ENCODE measurements around the gene EXOC4.

EXOC4 gene

GRCh38 chr7:133821171-133821570, 568.3 kb downstream of the EXOC4 start:
- H3K27ac ChIP-seq (ENCODE audit: low read depth in 2 of 2, low read length in 2 of 2) = no peak overlapping the region
- no peak overlapping the region for H3K4me3 ChIP-seq (ENCODE audit: low read length in 2 of 2)
- H3K9ac ChIP-seq (ENCODE audit: low read depth in 1 of 2, low read length in 2 of 2) = no peak overlapping the region
- H3K36me3 ChIP-seq (ENCODE audit: control insufficient read depth in 2 of 2, insufficient read depth in 2 of 2, low read length in 2 of 2) = peaks cover 6 to 12% of the 10 kb centered on the region in 2 donors
- H3K9me3 ChIP-seq (ENCODE audit: control insufficient read depth in 2 of 2, low read length in 2 of 2) = no peaks in the 10 kb centered on the region
- no peaks in the 10 kb centered on the region for H3K27me3 ChIP-seq (ENCODE audit: control insufficient read depth in 2 of 2, insufficient read depth in 2 of 2, low read length in 2 of 2)
- H3K4me1 ChIP-seq (ENCODE audit: control insufficient read depth in 2 of 2, insufficient read depth in 2 of 2, low read length in 2 of 2) = no peaks in the 10 kb centered on the region

DNA sequence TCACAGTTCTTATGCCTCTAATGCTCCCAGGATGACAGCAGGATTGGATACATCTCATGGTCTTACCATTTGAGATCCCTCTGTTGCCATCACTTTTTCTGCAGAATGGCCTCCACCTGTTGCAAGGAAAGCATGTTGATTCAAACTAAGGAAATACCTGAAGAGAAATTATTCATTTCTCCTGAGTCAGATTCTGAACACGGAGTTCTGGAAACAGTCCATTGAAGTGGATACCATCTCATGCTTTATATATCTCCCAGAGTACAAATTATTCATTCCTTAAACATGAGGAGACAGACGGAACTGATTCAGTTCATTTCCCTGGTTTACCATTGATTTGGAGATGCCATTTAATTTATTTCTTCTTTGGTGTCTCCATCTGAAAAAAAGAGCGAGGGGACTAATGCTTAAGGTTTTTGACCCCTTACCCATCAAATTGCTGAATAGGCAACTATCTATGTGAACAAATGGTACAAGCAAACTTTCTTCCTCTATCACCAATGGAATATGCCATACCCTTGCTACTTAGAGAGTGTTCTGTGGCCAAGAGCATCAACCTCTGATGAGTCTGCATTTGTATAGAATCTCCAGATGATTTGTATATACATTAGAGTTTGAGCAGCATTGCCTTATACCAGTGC, 569.2 kb downstream of the EXOC4 start:
- no peaks in the 10 kb centered on the region for H3K4me1 ChIP-seq (ENCODE audit: control insufficient read depth in 2 of 2, insufficient read depth in 2 of 2, low read length in 2 of 2)
- peaks cover 6 to 12% of the 10 kb centered on the region in 2 donors for H3K36me3 ChIP-seq (ENCODE audit: control insufficient read depth in 2 of 2, insufficient read depth in 2 of 2, low read length in 2 of 2)
- H3K9me3 ChIP-seq (ENCODE audit: control insufficient read depth in 2 of 2, low read length in 2 of 2) = no peaks in the 10 kb centered on the region
- no peak overlapping the region for H3K9ac ChIP-seq (ENCODE audit: low read depth in 1 of 2, low read length in 2 of 2)
- H3K27me3 ChIP-seq (ENCODE audit: control insufficient read depth in 2 of 2, insufficient read depth in 2 of 2, low read length in 2 of 2) = no peaks in the 10 kb centered on the region
- no peak overlapping the region for H3K4me3 ChIP-seq (ENCODE audit: low read length in 2 of 2)
- H3K27ac ChIP-seq (ENCODE audit: low read depth in 2 of 2, low read length in 2 of 2) = no peak overlapping the region

GRCh38 chr7:133822868-133823552, 570.1 kb downstream of the EXOC4 start:
- H3K4me1 ChIP-seq (ENCODE audit: control insufficient read depth in 2 of 2, insufficient read depth in 2 of 2, low read length in 2 of 2) = no peaks in the 10 kb centered on the region
- H3K27me3 ChIP-seq (ENCODE audit: control insufficient read depth in 2 of 2, insufficient read depth in 2 of 2, low read length in 2 of 2) = no peaks in the 10 kb centered on the region
- H3K9me3 ChIP-seq (ENCODE audit: control insufficient read depth in 2 of 2, low read length in 2 of 2) = no peaks in the 10 kb centered on the region
- no peak overlapping the region for H3K4me3 ChIP-seq (ENCODE audit: low read length in 2 of 2)
- peaks cover 6 to 10% of the 10 kb centered on the region in 2 donors for H3K36me3 ChIP-seq (ENCODE audit: control insufficient read depth in 2 of 2, insufficient read depth in 2 of 2, low read length in 2 of 2)
- no peak overlapping the region for H3K27ac ChIP-seq (ENCODE audit: low read depth in 2 of 2, low read length in 2 of 2)
- H3K9ac ChIP-seq (ENCODE audit: low read depth in 1 of 2, low read length in 2 of 2) = no peak overlapping the region

DNA sequence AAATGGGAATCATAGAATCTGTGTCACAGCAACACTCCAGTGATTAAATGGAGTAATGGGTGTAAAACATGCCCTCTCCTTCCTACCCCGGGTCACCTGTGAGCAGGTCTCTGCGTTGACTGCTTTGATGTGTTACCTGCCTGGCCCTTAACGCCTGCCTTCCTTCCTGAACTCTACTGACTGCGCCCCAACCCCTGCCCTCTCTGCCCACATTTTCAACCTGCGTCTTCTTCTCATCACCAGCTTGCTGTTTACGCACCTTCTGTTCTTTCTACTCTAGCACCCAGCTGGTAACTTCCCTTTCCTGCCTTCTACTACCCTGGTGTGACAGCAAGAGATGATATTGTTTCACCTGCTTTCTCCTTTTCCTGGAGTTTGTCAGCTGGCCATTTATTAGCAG, 571.3 kb downstream of the EXOC4 start:
- no peaks in the 10 kb centered on the region for H3K9me3 ChIP-seq (ENCODE audit: control insufficient read depth in 2 of 2, low read length in 2 of 2)
- no peak overlapping the region for H3K27ac ChIP-seq (ENCODE audit: low read depth in 2 of 2, low read length in 2 of 2)
- H3K36me3 ChIP-seq (ENCODE audit: control insufficient read depth in 2 of 2, insufficient read depth in 2 of 2, low read length in 2 of 2) = peaks cover 0 to 3% of the 10 kb centered on the region in 2 donors
- no peak overlapping the region for H3K4me3 ChIP-seq (ENCODE audit: low read length in 2 of 2)
- H3K9ac ChIP-seq (ENCODE audit: low read depth in 1 of 2, low read length in 2 of 2) = no peak overlapping the region
- no peaks in the 10 kb centered on the region for H3K4me1 ChIP-seq (ENCODE audit: control insufficient read depth in 2 of 2, insufficient read depth in 2 of 2, low read length in 2 of 2)
- H3K27me3 ChIP-seq (ENCODE audit: control insufficient read depth in 2 of 2, insufficient read depth in 2 of 2, low read length in 2 of 2) = no peaks in the 10 kb centered on the region

- H3K9ac ChIP-seq (ENCODE audit: low read depth in 1 of 2, low read length in 2 of 2) = no peak overlapping the region
- H3K27ac ChIP-seq (ENCODE audit: low read depth in 2 of 2, low read length in 2 of 2) = no peak overlapping the region
- H3K4me1 ChIP-seq (ENCODE audit: control insufficient read depth in 2 of 2, insufficient read depth in 2 of 2, low read length in 2 of 2) = no peaks in the 10 kb centered on the region
- peaks cover 0 to 5% of the 10 kb centered on the region in 2 donors for H3K9me3 ChIP-seq (ENCODE audit: control insufficient read depth in 2 of 2, low read length in 2 of 2)
- no peaks in the 10 kb centered on the region for H3K27me3 ChIP-seq (ENCODE audit: control insufficient read depth in 2 of 2, insufficient read depth in 2 of 2, low read length in 2 of 2)
- H3K36me3 ChIP-seq (ENCODE audit: control insufficient read depth in 2 of 2, insufficient read depth in 2 of 2, low read length in 2 of 2) = no peaks in the 10 kb centered on the region
- H3K4me3 ChIP-seq (ENCODE audit: low read length in 2 of 2) = no peak overlapping the region
These were observed 575.1 kb downstream of the EXOC4 start for GRCh38 chr7:133827707-133828623.

GRCh38 chr7:133828906-133829305, 576.0 kb downstream of the EXOC4 start:
- Histone ChIP-seq H3K27me3 (ENCODE audit: control insufficient read depth in 2 of 2, insufficient read depth in 2 of 2, low read length in 2 of 2) (no peaks in the 10 kb centered on the region), H3K27ac (ENCODE audit: low read depth in 2 of 2, low read length in 2 of 2) (no peak overlapping the region), H3K9me3 (ENCODE audit: control insufficient read depth in 2 of 2, low read length in 2 of 2) (peaks cover 0 to 5% of the 10 kb centered on the region in 2 donors), H3K4me1 (ENCODE audit: control insufficient read depth in 2 of 2, insufficient read depth in 2 of 2, low read length in 2 of 2) (no peaks in the 10 kb centered on the region), H3K4me3 (ENCODE audit: low read length in 2 of 2) (no peak overlapping the region), H3K9ac (ENCODE audit: low read depth in 1 of 2, low read length in 2 of 2) (no peak overlapping the region), H3K36me3 (ENCODE audit: control insufficient read depth in 2 of 2, insufficient read depth in 2 of 2, low read length in 2 of 2) (no peaks in the 10 kb centered on the region)

- no peaks in the 10 kb centered on the region for H3K27me3 ChIP-seq (ENCODE audit: control insufficient read depth in 2 of 2, insufficient read depth in 2 of 2, low read length in 2 of 2)
- H3K4me1 ChIP-seq (ENCODE audit: control insufficient read depth in 2 of 2, insufficient read depth in 2 of 2, low read length in 2 of 2) = no peaks in the 10 kb centered on the region
- peaks cover 0 to 5% of the 10 kb centered on the region in 2 donors for H3K9me3 ChIP-seq (ENCODE audit: control insufficient read depth in 2 of 2, low read length in 2 of 2)
- H3K27ac ChIP-seq (ENCODE audit: low read depth in 2 of 2, low read length in 2 of 2) = no peak overlapping the region
- H3K4me3 ChIP-seq (ENCODE audit: low read length in 2 of 2) = no peak overlapping the region
- H3K36me3 ChIP-seq (ENCODE audit: control insufficient read depth in 2 of 2, insufficient read depth in 2 of 2, low read length in 2 of 2) = no peaks in the 10 kb centered on the region
- H3K9ac ChIP-seq (ENCODE audit: low read depth in 1 of 2, low read length in 2 of 2) = no peak overlapping the region
These were observed 576.5 kb downstream of the EXOC4 start for GRCh38 chr7:133829336-133829897.

DNA sequence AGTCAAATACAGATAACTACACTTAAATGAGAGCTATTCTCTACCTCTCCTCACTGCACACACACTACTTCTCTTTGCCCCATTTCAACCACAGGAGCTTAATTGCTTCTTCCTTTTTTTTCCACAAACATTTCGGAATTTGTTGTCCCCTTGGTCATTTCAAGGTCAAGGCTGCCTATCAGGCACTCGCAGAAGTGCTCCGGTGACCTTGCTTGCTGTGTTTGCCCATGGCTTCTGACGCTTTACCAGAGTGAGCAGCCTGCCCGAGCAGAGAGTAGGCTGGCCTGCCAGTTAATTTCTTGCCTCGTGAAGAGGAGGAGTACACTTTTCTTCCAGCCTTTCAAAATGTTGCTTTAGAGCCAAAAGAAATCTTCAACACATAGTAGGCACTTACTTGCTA, 577.2 kb downstream of the EXOC4 start:
- no peak overlapping the region for H3K9ac ChIP-seq (ENCODE audit: low read depth in 1 of 2, low read length in 2 of 2)
- H3K4me1 ChIP-seq (ENCODE audit: control insufficient read depth in 2 of 2, insufficient read depth in 2 of 2, low read length in 2 of 2) = no peaks in the 10 kb centered on the region
- no peaks in the 10 kb centered on the region for H3K27me3 ChIP-seq (ENCODE audit: control insufficient read depth in 2 of 2, insufficient read depth in 2 of 2, low read length in 2 of 2)
- peaks cover 0 to 5% of the 10 kb centered on the region in 2 donors for H3K9me3 ChIP-seq (ENCODE audit: control insufficient read depth in 2 of 2, low read length in 2 of 2)
- no peaks in the 10 kb centered on the region for H3K36me3 ChIP-seq (ENCODE audit: control insufficient read depth in 2 of 2, insufficient read depth in 2 of 2, low read length in 2 of 2)
- no peak overlapping the region for H3K27ac ChIP-seq (ENCODE audit: low read depth in 2 of 2, low read length in 2 of 2)
- H3K4me3 ChIP-seq (ENCODE audit: low read length in 2 of 2) = no peak overlapping the region

DNA sequence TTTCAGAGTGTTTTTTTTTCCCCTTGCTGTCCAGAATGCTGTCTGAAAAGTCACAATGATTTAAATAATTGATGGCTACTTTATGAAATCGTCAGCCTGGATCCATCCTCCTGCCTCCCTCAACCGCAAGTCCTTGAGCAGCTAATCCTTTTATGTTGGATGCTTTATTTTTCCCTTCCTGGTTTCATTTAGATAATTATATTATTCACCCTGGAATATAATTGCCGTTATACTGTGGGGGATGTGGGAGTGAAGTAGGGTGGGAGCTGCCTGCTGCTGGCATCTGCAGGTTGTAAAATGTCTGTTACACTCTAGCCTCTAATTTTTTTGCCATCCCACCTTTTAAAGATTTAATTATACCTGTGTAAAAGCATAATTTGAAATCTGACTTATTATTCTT, 583.8 kb downstream of the EXOC4 start:
- H3K27me3 ChIP-seq (ENCODE audit: control insufficient read depth in 2 of 2, insufficient read depth in 2 of 2, low read length in 2 of 2) = no peaks in the 10 kb centered on the region
- H3K9ac ChIP-seq (ENCODE audit: low read depth in 1 of 2, low read length in 2 of 2) = no peak overlapping the region
- no peaks in the 10 kb centered on the region for H3K4me1 ChIP-seq (ENCODE audit: control insufficient read depth in 2 of 2, insufficient read depth in 2 of 2, low read length in 2 of 2)
- no peak overlapping the region for H3K4me3 ChIP-seq (ENCODE audit: low read length in 2 of 2)
- H3K27ac ChIP-seq (ENCODE audit: low read depth in 2 of 2, low read length in 2 of 2) = no peak overlapping the region
- H3K9me3 ChIP-seq (ENCODE audit: control insufficient read depth in 2 of 2, low read length in 2 of 2) = peaks cover 0 to 2% of the 10 kb centered on the region in 2 donors
- no peaks in the 10 kb centered on the region for H3K36me3 ChIP-seq (ENCODE audit: control insufficient read depth in 2 of 2, insufficient read depth in 2 of 2, low read length in 2 of 2)

- Histone ChIP-seq H3K9me3 (ENCODE audit: control insufficient read depth in 2 of 2, low read length in 2 of 2) (no peaks in the 10 kb centered on the region), H3K27me3 (ENCODE audit: control insufficient read depth in 2 of 2, insufficient read depth in 2 of 2, low read length in 2 of 2) (no peaks in the 10 kb centered on the region), H3K9ac (ENCODE audit: low read depth in 1 of 2, low read length in 2 of 2) (no peak overlapping the region), H3K27ac (ENCODE audit: low read depth in 2 of 2, low read length in 2 of 2) (no peak overlapping the region), H3K4me1 (ENCODE audit: control insufficient read depth in 2 of 2, insufficient read depth in 2 of 2, low read length in 2 of 2) (no peaks in the 10 kb centered on the region), H3K36me3 (ENCODE audit: control insufficient read depth in 2 of 2, insufficient read depth in 2 of 2, low read length in 2 of 2) (no peaks in the 10 kb centered on the region), H3K4me3 (ENCODE audit: low read length in 2 of 2) (no peak overlapping the region)
These were observed 584.3 kb downstream of the EXOC4 start for GRCh38 chr7:133837224-133837623.
